ENCODE data around the gene OBSCN.

OBSCN gene

DNA sequence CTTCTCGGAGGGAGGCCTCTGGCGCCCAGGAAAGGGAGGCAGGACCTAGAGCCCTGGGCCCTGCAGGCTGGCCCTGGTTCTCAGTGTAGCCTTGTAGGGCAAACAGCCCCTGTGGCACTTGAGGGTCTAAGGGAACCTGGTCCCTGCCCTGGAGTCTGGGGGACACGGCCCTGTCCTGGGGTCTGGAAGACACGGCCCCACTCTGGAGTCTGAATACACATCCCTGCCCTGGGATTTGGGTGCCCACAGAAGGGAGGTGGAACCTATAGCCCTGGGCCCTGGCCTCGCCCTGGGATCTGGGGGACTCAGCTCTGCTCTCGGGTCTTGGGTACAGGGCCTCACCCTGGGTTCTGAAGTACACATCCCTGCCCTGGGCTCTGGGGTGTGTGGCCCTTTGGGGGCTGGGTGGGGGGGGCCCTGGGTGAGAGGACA, 97.9 kb downstream of the OBSCN start:
- TF ChIP-seq, protein P1, sequence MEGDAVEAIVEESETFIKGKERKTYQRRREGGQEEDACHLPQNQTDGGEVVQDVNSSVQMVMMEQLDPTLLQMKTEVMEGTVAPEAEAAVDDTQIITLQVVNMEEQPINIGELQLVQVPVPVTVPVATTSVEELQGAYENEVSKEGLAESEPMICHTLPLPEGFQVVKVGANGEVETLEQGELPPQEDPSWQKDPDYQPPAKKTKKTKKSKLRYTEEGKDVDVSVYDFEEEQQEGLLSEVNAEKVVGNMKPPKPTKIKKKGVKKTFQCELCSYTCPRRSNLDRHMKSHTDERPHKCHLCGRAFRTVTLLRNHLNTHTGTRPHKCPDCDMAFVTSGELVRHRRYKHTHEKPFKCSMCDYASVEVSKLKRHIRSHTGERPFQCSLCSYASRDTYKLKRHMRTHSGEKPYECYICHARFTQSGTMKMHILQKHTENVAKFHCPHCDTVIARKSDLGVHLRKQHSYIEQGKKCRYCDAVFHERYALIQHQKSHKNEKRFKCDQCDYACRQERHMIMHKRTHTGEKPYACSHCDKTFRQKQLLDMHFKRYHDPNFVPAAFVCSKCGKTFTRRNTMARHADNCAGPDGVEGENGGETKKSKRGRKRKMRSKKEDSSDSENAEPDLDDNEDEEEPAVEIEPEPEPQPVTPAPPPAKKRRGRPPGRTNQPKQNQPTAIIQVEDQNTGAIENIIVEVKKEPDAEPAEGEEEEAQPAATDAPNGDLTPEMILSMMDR (IDR thresholded peaks at IDR 0.05; ENCODE audit: insufficient read depth, low read depth, low read length, missing control alignments) = no peak

DNA sequence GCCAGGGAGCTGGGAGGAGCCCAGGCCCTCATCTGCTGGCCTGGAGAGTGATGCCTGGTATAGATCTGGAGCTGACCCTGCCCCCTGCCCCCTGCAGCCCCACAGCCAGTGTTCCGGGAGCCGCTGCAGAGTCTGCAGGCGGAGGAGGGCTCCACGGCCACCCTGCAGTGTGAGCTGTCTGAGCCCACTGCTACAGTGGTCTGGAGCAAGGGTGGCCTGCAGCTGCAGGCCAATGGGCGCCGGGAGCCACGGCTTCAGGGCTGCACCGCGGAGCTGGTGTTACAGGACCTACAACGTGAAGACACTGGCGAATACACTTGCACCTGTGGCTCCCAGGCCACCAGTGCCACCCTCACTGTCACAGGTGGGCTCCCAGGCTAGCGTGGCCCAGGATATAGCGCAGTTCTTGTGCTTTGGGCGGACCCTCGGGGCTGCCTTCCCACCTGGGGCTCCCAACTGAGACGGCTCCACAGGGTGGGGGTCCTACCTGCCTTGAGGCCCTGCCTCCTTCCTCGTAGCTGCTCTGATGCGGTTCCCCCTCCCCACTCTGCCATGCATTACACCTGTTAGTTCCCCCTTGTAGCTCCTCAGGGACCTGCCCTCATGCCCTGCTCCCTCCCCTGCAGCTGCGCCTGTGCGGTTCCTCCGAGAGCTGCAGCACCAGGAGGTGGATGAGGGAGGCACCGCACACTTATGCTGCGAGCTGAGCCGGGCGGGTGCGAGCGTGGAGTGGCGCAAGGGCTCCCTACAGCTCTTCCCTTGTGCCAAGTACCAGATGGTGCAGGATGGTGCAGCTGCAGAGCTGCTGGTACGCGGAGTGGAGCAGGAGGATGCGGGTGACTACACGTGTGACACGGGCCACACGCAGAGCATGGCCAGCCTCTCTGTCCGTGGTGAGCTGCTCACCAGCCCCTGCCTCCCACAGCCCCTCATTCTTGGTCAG, 98.7 kb downstream of the OBSCN start:
- no peak for DNase-seq (ENCODE audit: low read depth)
- TF ChIP-seq, protein P1 (IDR thresholded peaks at IDR 0.05; ENCODE audit: insufficient read depth, low read depth, low read length, missing control alignments) = no peak
- no peak overlapping the region for H3K4me3 ChIP-seq (ENCODE audit: low read length)

More for the DNA sequence above, 97.9 kb downstream of the OBSCN start:
- no peak overlapping the region for H3K4me3 ChIP-seq (ENCODE audit: low read length)
- no peak for DNase-seq (ENCODE audit: low read depth)

DNA sequence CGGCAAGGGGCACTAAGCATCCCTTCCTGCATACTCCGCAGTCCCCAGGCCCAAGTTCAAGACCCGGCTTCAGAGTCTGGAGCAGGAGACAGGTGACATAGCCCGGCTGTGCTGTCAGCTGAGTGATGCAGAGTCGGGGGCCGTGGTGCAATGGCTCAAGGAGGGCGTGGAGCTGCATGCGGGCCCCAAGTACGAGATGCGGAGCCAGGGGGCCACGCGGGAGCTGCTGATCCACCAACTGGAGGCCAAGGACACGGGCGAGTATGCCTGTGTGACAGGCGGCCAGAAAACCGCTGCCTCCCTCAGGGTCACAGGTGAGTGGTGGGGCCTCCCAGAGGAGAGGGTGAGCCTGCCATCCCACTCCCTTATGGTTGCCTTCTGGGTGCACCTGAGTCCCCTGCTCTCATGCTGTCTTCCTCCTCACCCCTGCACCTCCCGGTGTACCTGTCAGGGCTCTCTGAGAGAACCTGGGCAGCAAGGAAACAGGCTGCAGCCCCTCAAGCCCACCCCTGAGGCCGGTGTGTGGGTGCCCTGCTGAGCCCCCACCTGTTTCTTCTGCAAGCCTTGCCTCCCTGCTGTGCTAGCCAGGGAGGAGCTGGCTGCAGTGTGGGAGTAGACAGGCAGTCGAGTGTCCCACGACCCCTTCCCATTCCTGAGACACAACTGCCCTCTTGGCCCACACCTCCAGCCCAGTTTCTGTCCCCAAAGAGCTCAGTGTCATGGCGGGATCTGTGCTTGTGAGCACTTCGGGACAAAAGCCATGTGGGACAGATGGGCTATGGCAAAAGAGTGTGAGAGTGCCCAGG, 99.6 kb downstream of the OBSCN start:
- no peak overlapping the region for H3K4me3 ChIP-seq (ENCODE audit: low read length)
- no peak for DNase-seq (ENCODE audit: low read depth)
- TF ChIP-seq, protein P1 (IDR thresholded peaks at IDR 0.05; ENCODE audit: insufficient read depth, low read depth, low read length, missing control alignments) = no peak

DNA sequence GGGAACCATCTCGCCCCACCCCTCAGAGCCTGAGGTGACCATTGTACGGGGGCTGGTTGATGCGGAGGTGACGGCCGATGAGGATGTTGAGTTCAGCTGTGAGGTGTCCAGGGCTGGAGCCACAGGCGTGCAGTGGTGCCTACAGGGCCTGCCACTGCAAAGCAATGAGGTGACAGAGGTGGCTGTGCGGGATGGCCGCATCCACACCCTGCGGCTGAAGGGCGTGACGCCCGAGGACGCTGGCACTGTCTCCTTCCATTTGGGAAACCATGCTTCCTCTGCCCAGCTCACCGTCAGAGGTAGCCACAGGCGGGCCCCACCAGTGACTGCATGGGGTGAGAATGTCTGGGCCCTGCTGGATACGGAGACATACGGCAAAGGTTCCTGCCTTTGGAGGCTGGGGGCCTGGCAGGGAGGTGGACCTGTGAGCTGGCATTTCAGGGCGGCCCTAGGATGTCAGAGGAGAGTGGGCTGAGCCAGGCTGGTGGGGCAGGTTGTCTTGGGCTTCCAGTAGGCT, 100.3 kb downstream of the OBSCN start:
- H3K4me3 ChIP-seq (ENCODE audit: low read length) = no peak overlapping the region
- TF ChIP-seq, protein P1 (IDR thresholded peaks at IDR 0.05; ENCODE audit: insufficient read depth, low read depth, low read length, missing control alignments) = no peak
- DNase-seq (ENCODE audit: low read depth) = no peak

DNA sequence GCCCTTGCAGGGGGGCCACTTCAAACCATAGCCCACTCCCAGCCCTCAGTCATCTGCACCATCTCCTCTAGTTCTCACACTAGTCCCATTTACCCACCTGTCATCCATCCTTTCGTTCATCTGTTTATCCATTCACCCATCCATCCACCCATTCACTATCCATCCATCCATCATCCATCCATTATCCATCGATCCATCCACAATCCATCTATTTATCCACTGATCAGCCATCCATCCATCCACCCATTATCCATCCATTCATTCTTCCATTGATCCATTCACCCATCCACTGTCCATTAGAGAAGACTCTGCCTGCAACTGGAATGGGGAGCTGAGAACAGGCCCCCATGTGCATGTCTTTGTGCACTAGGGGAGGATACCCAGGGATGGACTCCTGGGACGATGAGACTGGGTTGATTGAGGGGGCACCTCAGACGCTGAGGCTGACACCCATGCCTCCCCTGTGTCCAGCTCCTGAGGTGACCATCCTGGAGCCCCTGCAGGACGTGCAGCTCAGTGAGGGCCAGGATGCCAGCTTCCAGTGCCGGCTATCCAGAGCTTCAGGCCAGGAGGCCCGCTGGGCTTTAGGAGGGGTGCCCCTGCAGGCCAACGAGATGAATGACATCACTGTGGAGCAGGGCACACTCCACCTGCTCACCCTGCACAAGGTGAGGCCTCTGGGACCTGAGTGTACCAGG, 100.9 kb downstream of the OBSCN start:
- no peak overlapping the region for H3K4me3 ChIP-seq (ENCODE audit: low read length)
- TF ChIP-seq, protein P1 (IDR thresholded peaks at IDR 0.05; ENCODE audit: insufficient read depth, low read depth, low read length, missing control alignments) = no peak
- no peak for DNase-seq (ENCODE audit: low read depth)

DNA sequence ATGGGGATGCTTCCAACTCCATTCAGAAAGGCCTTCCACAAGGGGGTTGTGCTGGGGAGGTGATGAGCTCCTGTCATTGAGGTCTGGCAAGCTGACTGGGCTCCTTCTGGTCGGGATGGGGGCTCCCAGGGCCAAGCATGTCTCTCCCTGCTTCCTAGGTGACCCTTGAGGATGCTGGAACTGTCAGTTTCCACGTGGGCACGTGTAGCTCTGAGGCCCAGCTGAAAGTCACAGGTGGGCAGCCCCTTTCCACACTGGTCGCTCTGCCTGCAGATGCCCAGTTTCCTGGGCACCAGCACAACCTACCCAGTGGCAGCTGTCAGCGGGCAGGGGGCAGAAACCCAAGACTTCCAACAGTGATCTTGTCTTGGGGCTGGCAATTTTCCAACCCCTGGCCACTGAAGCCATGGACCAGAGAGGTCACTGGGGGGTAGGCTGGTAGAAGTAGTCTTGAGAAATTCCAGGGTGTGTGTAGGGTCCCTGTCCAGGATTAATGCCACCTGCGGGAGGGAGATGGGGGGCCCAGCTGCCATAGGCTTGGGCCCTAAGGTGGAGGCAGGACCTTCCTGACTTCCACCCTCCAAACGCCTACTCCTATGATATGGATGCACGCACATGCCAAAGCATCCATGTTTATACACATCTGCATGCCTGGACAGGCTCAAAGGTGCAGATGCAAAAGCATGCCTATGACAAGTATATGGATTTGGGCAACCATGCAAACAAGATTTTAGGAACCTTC, 101.7 kb downstream of the OBSCN start:
- no peak for DNase-seq (ENCODE audit: low read depth)
- TF ChIP-seq, protein P1 (IDR thresholded peaks at IDR 0.05; ENCODE audit: insufficient read depth, low read depth, low read length, missing control alignments) = no peak
- H3K4me3 ChIP-seq (ENCODE audit: low read length) = no peak overlapping the region
